HG03460 (cell line): ENCODE measurements around the gene MRPL12.
"Not testable (repeated sequence)": the region's sequence is repeated elsewhere in the genome, so short reads cannot be mapped to it uniquely, and the experiment has no call there.

Experiments used
- ATAC-seq: cut with Tn5 transposase; IDR thresholded peaks from one replicate; pipeline ENCODE4 v1.9.1; 2021; ENCODE audit not compliant: unreplicated experiment

Gene MRPL12

GRCh38 chr17:81737947-81738800 lies 35.0 kb downstream of the MRPL12 start:
- ATAC-seq = no peak

GRCh38 chr17:81738801-81739393 lies 35.7 kb downstream of the MRPL12 start:
- no peak for ATAC-seq

GRCh38 chr17:81739593-81739992 lies 36.4 kb downstream of the MRPL12 start:
- not testable (repeated sequence) for ATAC-seq

GRCh38 chr17:81740395-81740961 lies 37.3 kb downstream of the MRPL12 start:
- no peak for ATAC-seq

GRCh38 chr17:81741049-81741593 lies 38.0 kb downstream of the MRPL12 start:
- ATAC-seq = no peak

- no peak for ATAC-seq
Observed at GRCh38 chr17:81741594-81742452, 38.7 kb downstream of the MRPL12 start.
